ENCODE results near the gene PLXNB2.

PLXNB2 gene

DNA sequence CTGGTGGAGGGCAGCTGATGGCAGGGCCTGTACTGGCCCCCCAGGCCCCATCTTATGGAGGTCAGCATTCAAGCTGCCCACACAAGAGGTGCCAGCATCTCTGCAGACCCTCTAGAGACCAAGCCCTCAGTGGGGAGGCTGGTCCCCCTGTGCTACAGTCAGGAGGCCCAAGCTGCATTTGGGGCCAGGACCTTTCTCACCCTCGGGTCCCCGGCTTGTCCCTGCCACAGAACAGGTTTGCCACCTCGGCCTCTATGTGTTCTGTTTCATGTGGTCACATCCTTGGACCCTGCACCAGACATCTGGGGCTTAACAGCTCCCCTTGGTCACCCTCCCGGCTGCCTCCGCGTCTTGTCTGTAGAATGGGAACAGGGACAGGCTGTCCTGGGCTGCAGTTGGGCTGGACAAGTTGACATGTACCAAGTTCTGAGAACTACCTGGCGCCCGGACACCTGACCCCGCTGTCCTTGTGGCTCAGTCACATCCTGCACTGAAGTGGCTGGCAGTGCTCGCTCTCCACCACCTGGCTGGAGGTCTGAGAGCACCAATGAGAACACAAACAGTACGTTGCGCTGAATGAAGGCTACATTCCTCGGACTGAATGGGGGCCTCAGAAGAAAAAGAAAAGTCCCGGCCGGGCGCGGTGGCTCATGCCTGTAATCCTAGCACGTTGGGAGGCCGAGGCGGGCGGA lies 2.7 kb upstream of the PLXNB2 start:
- DNase-seq: no peak

DNA sequence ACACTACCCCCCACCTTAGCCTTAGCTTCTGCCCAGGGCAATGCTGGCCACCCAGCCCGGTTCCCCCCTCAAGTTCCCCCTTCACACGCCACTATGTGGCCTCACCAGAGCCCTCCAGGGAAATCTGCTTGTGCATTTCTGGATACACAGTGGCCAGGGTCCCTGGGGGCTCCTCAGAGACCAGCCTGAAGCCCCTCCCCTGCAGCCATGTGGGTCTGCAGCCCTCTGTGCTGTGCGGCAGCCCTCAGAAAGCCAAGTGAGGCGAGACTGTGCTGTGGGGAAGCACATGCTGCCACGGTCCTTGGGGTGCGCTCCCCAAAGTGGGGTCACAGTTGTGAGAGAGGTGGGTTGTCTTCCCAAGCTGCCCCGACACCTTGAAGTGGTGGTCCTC lies 2.1 kb upstream of the PLXNB2 start:
- no peak for DNase-seq

DNA sequence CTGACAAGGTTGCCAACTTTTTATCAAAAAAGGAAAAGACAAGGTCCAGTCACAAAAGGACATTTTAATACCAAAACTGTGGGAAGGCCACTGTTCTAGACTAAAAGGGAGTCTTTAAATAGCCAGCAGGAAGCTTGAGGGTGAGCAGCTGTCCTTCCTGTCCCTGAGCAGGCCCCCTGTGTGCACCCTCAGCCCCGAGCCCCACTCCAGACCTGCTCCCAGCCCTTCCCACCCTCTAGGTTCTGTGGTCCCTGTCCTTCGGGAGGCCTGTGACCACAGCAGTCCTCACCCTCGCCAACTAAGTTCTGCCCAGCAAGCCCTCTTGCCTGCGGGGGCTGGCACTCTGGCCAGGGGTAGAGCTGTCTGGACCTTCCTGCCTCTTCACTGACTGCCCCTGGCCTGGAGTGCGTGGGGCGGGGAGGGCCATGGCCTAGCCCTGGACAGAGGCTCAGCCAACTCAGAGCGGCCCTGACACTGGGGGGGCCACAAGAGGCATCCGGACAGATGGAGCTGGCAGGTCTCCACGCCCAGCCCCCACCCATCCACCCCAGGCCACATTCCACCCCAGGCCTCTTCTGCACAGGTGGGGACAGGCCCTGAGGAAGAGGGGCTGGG lies 1.6 kb upstream of the PLXNB2 start:
- DNase-seq: no peak

DNA sequence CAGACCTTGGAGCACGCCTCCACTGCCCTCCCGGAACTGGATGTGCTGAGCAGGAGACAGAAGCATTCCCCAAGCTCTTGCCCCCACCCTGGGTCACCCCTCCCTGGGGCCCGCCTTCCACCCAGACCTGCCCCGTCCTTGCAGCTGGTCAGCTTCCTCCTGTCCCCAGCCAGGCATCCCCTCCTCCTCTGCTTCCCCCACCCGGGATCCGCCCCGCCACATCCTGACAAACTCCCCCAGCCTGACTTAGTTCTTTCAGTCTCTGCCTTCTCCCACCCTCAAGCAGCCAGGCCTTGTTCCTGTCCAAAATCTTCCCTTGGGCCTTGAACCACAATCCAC lies 1.1 kb upstream of the PLXNB2 start:
- no peak for DNase-seq

DNA sequence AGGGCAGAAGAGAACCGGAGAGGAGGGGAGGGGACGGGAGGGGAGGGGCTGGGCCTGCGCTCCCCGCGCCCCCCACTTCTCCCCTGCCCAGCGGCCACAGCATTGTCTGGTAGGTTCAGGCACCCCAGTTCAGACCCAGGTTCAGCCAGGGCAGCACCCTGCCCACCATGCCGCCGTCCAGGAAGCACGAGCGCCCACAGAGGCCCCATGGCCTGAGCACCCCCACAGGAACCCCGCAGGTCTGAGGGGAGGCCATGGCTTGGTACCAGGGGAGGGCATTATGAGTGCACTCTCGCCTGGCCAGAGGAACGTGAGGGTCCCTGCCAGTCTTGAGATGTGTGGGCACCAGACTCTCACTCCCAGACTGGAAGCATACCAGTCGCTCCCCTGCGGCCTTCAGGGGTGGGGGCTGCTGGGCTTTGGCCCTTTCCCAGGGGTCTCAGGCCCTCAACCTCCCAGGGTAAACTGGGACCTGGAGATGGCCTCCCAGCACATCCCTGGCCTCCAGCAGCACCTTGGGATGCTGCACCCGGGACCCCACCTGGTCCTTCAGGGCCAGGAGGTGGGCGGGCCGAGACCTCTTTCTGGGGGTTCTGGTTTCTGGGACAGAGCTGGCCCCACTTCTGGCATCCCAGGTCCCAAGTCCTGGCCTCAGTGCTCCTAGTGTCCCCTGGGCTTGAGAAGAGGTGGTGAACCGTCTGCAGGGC lies 597 bp upstream of the PLXNB2 start:
- no peak for DNase-seq

DNA sequence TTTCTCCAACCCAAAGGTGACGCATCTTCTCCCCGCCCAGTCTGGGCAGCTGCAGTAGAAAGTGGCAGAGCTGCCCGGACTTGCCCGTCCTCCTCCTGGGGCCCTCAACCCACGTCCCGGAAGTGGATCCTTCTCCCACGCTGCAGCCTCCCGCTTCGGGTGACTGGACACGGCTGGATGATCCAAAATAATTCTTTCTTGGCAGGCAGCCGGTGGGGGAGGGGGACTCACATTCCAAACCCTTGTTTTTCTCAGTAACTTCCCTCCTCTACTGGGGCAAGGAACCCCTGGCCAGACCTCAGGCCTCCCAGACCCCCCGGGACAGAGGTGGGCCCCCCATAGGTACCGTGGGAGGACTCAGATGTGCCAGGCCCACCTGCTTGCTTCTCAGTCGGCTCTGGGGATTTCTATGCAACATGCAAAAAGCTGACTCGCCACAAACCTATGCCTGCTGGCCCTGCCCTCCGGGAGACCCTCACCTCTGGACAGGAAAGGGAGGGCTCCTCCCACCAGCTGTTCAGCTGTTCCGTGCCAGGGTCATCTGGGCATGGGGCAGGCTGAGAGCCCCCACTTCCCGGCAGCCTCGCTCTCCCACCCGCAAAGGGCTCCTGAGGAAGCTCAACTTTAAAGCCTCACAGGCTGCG lies 1.4 kb downstream of the PLXNB2 start:
- peak; percentile 65 to 68 for DNase-seq

DNA sequence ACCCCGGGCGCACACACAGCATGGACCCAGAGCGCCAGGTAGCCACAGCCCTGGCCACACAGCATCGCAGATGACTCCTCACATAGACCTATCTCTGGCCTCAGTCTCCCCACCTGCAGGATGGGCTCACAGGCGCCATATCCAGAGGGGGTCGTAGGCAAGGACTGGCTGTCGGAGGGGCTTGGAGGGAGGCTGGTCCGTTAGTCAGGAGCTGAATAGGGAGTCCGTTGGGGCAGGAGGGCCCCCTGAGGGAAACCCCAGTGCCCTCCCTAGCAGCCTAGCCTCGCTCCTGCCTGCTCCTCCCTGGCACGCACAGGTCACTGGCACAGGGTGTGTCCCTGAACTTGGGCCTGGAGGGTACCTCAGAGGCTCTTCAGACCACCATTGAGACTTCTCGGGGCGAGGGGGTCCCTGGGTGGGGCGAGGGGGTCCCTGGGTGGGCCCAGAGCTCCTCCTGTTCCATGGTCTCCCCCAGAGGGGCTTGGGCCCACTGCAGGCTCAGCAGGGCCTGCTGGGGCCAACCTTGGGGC lies 2.0 kb downstream of the PLXNB2 start:
- DNase-seq: no peak

DNA sequence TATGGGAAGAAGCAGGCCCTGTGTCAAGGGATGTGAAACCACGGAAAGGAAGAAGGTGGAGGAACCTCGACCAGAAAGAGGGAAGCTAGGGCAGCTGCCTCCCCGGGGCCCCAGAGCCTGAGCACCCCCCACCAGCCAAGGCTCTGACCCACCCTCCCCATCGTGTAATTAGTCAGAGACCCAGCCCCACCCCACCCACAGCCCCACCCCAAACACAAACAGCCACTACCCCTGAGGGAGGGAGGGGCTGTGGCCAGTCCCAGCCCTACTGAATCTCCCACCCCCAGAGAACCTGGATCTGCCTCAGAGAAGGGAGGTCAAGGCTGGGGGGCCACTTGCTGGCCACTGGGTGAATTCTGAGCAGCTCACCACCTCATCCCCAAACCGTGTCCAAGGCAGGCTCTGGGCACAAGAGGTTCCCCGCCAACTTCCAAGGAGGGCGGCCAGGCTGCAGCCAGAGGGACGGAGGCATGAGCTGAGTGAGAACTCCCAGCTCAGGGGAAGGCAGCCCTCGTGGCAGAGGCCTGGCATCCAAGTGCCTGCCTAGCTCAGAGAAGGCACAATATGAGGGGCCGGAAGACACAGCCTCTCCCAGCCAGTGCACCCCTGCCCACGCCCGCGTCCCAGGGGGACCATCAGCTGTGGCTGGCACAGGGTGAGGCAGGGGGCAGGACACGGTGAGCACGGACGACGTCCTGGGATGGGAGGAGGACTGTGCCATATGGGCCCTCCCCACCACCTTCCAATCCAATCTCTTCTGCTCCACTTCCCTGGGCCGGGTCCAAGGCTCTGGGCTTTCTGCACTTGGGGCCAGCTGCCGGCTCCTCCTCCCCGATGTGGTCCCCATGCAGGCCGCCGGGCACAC lies 2.7 kb downstream of the PLXNB2 start:
- DNase-seq: no peak

DNA sequence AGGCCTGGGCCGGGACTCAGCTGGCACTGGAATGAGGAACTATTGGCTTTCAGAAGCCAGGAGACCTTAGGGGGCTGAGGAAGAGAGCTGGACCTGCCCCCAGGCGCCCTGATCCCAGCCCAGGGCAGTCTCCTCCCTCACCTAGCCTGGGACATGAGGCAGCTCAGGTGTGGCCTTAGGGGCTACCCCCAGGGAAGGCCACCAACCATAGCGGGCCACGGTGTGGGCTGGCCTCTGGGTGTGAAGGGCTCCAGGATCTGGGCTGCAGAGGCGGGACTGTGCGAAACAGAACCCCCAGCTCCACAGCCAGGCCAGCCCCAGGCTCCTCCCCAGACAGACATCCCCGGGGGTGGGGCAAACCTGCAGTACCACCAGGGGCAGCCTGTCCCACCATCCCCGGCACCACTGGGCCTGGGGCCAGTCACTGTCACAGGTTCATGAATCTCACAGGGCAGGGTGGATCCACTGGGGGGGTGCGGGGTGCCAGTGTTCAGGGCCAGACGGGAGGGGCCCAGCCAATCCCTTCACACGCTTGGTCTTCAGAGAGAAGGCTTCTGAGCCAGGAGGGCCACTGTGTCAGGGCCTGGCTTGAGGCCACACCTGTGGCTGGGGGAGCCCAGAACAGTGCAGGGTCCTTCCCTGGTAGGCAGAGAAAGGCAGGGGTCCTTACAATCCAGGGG lies 3.5 kb downstream of the PLXNB2 start:
- DNase-seq: no peak

DNA sequence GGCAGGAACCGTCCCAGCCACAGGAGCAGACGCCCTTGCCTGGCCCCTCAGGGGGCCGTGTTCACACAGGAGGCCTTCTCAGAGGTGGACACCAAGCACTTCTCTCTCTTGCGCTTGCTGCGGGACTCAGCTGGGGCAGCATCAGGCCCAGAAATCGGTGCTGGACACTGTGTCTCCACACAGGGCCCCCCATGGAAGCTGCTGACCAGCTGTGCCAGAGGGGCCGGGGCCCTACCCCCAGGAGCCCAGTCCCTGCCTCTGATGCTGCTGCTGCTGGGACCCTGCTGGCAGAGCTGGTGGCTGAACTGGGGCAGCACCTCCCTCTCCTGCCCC lies 4.0 kb downstream of the PLXNB2 start:
- no peak for DNase-seq

DNA sequence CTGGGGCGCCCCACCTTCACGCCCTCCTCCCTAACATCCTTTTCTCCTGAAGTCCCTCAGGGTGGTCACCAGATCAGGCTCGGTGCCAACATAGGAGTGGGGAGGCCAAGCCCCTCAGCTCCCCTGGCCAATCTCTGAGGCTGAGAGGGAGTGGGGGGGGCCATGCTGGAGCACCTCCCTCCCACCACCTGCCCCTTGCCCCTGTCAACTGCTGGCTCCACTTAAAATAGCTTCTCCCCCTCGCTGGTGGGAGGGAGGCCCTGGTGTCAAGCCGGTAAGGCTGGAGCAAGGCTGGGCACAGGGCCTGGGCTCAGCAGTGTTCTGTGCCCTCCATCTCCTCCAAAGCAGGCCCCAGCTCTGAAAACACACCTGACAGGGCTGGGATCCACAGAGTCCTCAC lies 4.9 kb downstream of the PLXNB2 start:
- DNase-seq: no peak

DNA sequence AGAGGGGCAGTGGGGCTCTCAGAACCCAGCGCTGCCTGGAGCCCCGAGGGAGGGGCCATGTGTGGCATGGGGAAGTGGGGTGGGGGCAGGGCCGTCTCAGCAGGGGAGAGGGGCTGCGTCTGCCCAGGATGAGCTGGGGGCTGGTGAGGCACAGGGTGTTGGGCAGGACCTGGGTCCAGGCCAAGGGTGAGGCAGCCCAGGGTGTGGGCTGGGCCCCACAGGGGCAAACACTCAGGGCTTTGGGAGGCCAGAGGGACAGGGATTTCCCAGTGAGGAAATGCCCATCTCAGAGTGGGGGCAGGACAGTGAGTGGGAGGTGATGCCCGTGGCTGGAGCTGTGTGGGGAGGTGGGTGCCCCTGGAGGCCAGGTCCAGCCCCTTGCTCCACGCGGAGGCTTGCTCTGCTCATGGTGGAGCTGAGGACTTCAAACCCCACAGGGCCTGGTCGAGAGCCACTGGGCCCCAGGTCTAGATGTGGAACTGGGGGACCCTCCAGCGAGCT lies 5.4 kb downstream of the PLXNB2 start:
- DNase-seq: no peak

DNA sequence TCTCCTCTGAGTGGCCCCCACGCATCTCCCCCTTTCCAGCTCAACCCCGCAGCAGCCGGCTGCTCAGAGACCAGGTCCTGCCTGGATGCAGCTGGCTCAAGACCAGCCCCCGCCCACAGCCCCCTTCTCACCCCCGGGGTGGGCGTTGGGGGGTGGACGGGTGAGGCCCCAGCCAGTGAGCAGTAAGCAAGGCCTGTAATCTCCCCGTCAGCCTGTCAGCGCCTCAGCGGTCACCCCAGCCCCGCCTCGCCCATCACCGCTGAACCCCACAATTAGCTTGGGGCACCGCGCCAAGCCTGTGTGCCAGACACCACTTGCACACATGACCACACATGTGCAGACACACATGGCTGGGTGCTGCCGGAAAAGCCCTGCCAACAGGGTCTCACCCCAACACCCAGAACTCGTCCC lies 5.9 kb downstream of the PLXNB2 start:
- peak; percentile 82 to 83 for DNase-seq

DNA sequence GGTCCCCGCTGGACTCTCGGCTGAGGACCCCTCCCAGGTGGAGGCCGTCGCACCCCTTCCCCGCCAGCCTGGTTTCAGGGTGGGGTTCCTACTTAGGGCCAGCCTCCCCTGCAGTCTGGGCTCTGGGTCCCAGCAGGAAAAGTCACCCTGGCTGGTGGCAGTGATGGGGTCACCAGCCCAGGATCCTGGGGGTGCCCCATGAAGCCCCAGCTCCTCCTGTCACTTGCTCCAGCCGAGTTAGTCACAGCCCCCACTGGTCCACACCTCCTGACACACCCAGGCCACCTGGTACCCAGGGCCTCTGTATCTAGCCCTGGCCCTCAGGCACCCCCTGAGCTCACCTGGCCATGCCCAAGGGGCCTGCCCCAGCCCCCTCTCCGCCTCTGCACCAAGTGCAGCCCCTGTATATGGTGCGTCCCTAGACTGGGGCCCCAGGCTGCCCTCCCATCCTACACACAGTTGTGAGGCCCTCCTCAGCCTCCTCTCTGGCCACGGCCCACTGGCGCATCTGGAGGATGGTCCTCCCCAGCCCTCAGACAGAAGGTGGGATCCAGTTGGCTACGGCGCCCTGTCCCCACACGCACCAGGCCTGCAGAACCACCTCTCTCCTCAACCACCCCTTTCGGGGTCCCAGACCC lies 6.7 kb downstream of the PLXNB2 start:
- DNase-seq: no peak

DNA sequence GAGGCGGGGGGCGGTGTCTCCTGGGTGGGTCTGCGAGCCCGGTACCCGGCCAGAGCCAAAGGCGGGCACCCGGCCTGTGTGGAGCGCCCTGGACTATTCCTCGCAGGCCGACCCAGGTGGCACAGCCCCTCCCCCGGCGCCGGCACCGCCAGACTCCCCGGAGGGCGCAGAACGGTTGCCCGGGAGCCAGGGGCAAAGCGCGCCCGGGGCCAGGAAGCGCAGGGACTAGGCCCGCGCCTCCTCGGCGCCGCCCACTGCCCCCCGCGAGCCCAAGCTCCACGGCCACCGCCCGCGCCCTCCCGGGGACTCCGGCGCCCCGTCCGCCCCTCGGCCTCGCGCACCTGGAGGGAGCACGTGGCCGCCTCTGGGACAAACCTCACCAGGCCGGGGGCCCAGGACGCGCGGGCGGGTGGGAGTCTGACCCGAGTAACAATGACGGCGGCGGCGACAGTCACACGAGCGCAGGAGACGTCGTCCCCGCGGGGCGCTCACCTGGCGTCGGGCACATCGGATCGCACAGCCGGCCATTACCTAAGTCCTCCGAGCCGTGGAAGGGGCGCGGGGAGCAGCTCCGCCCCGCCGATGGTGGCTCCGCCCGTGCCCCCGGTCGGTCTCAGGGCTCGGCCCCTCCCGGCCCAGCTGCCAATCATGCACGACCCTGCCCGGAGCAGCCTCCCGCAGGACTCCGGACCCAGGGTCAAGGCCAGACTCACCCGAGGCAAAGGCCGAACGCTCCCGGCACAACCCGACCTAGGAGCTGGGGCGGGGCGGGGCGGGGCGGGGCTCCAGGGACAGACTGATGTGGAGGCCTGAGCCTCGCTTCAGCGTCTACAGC lies 7.4 kb downstream of the PLXNB2 start:
- DNase-seq: no peak

DNA sequence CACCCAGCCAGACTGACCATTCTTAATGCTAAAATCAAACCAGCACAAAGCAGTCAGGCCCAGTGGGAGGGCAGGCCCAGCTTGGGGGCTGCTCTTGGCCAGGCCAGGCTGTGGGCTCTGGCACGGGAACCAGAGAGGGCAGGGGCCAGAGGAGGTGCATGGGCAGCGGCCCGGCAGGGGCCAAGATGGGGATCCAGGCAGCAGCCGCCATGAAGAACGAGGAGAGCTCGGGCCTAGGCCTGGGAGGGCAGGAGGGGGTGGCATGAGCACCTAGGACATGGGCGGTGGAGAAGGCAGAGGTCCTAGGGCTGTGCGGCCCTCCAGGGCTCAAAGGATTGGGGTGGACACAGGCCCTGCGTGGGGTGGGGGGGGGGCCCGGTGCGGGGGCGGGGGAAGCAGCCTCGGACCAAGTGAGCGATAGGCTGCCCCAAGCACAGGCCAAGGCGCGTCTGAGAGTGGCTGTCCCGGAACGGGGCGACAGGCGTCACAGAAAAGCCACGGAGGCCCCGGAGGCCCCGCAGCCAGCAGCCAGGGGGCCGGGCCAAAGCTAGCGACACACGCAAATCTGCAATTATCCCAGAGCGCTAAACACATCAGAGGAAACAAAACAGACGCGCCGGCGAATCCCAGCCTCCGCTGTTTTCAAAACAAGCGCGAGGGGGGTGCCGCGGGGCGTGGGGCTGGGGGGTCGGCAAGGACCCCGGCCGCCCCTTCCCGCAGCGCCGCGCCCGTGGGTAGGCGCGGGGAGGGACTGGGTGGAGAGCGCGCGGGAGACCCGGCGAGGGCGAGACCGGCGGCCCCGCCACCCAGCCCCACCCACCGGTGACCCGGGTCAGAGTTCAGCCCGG lies 8.3 kb downstream of the PLXNB2 start:
- no peak for DNase-seq

DNA sequence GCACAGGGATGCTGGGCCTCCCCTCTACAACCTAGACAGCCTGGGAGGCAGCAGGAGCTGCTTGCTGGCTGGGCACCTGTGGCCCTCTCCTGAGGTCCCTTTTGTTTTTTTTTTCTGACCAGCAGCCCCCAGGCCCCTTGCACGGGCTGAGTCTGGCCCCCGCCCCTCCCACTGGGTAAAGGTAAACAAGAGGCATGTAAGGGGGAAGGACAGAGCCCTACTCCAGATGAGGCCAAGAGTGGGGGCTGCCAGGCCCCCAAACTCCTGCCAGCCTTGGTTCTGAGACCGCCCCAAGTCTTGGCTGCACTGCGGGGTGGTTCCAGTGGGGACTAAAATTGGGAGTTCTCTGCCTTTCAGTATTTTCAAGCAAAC lies 9.2 kb downstream of the PLXNB2 start:
- no peak for DNase-seq

DNA sequence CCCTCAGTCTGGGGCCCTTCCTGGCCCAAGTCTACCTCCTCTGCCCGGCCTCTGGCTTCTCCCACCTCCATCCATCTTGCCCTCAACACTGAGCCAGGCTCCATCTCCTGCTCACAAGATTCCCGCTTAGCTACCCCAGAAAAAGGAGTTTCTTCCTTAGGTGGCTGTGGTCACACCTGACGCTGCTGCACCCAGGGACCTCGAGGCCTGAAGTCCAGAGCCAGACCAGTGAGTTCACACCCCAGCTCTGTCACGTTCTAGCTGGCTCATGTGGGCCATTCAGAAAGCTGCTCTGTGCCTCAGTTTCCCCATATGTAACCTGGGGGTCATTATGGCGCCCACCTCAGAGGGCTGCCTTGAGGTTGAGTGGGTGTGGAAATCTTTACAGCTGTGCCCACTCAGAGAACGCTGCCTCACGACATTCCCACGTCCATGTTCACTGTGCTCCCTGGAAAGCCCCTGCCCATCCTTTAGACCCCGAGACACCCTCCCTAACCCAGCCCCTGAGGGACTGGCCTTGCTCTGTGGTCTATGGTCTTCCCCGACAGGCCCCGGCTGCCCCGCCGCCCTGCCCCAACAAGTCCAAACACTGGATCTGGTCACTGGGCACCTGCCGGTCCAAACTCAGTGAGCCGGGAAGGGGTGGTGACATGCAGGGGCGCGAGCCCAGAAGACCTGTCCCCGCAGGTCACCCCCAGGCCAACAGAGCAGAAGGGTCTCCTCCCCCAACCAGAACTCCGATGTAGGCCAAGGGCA lies 9.8 kb downstream of the PLXNB2 start:
- no peak for DNase-seq

Data from NCI-H2081 (cell line).